Measurements from ENCODE around the gene RPS6KB2.

The RPS6KB2 gene

GRCh38 chr11:67429722-67430121, 1.4 kb downstream of the RPS6KB2 start:
- DNase-seq (ENCODE audit: low read depth in 2 of 2): no peak

DNA sequence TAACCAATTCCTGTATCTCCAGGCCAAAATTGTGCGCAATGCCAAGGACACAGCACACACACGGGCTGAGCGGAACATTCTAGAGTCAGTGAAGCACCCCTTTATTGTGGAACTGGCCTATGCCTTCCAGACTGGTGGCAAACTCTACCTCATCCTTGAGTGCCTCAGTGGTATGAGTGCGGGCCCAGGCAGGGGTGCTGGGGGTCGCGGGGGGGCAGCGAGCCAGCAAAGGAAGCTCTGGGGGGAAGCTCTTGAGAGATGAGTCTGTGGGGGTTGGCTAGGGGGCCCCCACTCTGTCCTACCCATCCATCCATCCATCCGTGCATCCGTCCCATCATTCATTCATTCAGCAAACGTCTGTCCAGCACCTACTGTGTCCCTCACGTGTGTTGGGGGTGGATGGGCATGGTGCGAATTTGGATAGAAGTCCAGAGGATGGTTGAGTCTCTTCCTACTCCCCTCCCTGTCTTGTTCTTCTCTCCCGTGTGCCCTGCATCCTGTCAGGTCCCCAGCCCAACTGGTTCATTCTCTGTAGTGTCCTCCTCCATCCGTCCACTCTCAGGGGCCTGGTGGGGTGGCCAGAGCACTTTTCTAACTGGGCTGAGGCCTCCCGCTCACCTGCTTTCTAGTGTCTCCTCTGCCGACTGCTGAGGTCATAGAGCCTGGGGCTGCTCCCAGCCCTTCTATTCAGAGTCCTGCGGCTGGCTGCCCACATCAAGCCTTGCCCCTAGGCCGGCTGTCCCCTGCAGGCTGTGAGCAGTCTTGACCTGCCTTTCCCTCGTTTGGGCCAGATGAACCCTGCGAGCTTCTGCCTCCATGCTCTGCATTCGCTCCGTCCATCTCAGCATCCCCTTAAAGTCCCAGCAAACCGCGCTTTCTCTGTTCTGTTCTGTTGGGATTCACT, 3.3 kb downstream of the RPS6KB2 start:
- DNase-seq (ENCODE audit: low read depth in 2 of 2): no peak

DNA sequence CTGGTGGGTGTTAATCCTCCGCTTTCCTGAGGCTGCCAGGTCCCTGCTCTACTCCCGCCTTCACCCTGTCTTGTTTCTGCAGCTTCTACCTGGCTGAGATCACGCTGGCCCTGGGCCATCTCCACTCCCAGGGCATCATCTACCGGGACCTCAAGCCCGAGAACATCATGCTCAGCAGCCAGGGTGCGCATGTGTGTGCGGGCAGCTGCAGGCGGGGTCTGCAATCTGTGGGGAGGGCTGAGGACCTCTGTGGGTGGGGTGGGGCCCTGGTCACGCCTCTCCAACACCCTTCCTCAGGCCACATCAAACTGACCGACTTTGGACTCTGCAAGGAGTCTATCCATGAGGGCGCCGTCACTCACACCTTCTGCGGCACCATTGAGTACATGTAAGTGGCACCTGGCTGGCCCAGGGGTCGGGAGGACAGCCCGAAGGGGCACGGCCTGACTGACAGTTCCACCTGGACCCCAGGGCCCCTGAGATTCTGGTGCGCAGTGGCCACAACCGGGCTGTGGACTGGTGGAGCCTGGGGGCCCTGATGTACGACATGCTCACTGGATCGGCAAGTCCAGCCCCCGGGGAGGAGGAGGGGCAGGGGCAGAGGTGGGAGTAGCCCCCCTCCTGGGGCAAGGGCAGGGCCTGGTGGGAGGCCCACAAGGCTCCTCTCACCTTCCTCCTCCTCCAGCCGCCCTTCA, 4.5 kb downstream of the RPS6KB2 start:
- DNase-seq (ENCODE audit: low read depth in 2 of 2): no peak

DNA sequence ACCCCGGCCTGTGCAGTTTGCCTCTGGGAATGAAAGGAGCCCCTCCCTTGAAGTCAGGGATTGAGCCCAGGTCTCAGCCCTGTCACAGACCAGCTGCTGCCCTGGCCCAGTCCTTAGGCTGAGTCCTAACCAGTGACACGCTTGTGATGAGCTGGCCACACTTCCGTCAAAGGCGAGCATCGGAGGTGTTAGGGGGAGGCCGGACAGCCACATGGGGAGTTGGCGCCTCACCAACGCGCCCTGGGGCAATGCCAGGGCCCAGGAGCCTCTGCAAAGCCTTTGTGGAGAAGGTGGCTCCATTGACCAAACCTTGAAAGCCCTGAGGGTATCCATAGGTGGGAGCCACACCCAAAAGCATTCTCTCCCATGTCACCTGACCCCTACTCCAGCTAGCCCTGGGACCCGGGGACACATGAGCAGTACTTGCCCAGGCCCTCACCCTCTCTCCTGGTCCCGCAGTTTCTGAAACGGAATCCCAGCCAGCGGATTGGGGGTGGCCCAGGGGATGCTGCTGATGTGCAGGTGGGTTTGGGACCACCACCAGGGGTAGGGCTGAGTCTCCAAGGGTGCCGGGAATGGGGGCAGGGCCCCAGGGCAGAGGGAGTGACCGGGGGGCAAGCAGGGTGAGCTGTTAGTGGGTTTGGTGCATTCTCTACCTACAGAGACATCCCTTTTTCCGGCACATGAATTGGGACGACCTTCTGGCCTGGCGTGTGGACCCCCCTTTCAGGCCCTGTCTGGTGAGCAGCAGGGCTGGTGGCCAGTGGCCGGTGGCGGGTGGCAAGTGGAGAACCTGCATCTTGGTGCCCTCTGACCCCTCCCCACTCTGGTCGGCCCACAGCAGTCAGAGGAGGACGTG, 5.5 kb downstream of the RPS6KB2 start:
- DNase-seq (ENCODE audit: low read depth in 2 of 2): no peak

- no peak for DNase-seq (ENCODE audit: low read depth in 2 of 2)
Measured at GRCh38 chr11:67434395-67434881, 6.1 kb downstream of the RPS6KB2 start.

- no peak for DNase-seq (ENCODE audit: low read depth in 2 of 2)
Measured at GRCh38 chr11:67435031-67435726, 6.9 kb downstream of the RPS6KB2 start.

GRCh38 chr11:67435727-67436458, 7.6 kb downstream of the RPS6KB2 start:
- DNase-seq (ENCODE audit: low read depth in 2 of 2): no peak

GRCh38 chr11:67436459-67437081, 8.3 kb downstream of the RPS6KB2 start:
- DNase-seq (ENCODE audit: low read depth in 2 of 2): peak in 1 of 2 donors; percentile 35

GRCh38 chr11:67437082-67437808, 9.0 kb downstream of the RPS6KB2 start, which contains the start of gene PTPRCAP:
TSS of gene PTPRCAP (minus strand) at chr11:67437682. CDS start at chr11:67437619, 63 bp downstream.
- DNase-seq (ENCODE audit: low read depth in 2 of 2): peak; percentile 57 to 60

DNA sequence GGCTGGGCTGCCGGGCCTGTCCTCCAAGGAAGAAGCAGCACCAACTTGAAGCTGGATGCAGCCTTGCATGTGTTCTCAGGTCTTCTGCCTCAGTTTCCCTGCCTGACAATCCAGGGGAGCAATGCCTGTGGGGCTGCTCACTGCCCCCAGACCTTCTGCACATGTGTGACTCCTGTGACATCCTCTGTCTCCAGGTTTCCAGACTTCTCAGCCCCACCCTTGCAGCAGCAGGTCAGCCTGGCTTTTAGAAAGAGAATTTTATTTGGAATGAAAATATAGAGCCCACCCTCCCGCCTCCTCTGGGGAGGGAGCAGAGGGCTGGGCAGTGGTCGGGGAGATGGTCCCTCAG, 9.5 kb downstream of the RPS6KB2 start:
- DNase-seq (ENCODE audit: low read depth in 2 of 2): no peak

- DNase-seq (ENCODE audit: low read depth in 2 of 2): peak; percentile 50 to 51
Measured at GRCh38 chr11:67438158-67438902, 10.0 kb downstream of the RPS6KB2 start.

DNA sequence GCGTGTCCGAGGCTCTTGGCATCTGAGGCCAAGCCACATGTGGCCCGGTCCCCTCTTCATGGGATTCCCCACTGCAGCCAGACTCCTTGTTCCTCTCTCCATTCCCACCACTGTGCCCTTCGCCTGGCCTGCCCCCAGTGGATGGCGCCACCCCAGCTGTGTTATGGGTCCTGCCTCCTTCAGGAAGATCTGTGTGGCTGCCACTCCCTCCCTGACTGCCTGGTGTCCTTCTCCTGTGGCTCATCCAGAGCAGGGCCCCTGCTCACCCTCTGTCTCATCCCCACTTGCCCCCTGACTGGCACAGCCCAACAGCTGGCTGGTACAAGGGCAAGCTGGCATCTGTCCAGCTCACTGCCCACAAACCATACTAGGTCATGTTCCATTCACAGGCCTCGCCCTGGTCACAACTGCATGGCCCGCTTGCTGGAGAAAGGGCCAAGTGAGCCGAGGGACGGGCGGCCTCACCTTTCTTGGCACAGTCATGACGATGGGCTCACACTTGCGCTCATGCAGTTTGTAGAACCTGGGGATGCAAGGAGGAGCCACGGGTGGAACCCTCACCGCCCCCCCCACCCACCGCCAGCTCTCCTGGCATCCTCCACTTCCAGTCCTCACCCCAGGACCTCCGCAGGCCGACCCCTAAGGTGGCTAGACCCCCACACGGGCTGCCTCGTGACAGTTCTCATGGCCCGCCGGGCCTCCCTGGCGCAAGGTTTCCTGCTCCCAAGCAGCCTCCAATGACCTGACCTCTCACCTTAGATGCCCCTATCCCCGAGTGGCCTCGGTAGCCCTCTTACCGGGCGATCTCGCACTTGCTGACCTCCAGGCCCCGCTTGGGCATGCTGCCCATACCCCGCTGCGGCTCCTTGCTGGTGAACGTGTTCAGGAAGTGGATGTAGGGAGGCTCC, 11.3 kb downstream of the RPS6KB2 start:
- no peak for DNase-seq (ENCODE audit: low read depth in 2 of 2)

- no peak for DNase-seq (ENCODE audit: low read depth in 2 of 2)
Measured at GRCh38 chr11:67440229-67441097, 12.2 kb downstream of the RPS6KB2 start.

- DNase-seq (ENCODE audit: low read depth in 2 of 2): no peak
Measured at GRCh38 chr11:67441098-67441563, 12.8 kb downstream of the RPS6KB2 start.

- no peak for DNase-seq (ENCODE audit: low read depth in 2 of 2)
Measured at GRCh38 chr11:67441731-67442351, 13.5 kb downstream of the RPS6KB2 start.

Measured in stimulated activated CD8-positive, alpha-beta memory T cell treated with anti-CD3 and anti-CD28 coated beads, Interleukin-15, amount 100 ng/mL, for 4 hours (primary cell).